Right renal cortex interstitium (tissue), 3 donors: Measurements from ENCODE around the gene TMEM158. TPM values are rescaled to one million over a fixed set of nuclear protein-coding genes. Genes with fewer than 3 reads are reported as not detected.

ENCODE experiments used
- DNase-seq, 3 donors: peaks; one replicate each; pipeline ENCODE4 v3.0.0-alpha.2; 2013; ENCODE audit warnings: low read depth in 3 of 3, low spot score in 2 of 3
- polyA plus RNA-seq, 3 donors: library from polyadenylated mRNA; unstranded; fragments of 120-200 nt; gene quantifications; one replicate each; pipeline ENCODE4 v1.2.1, GENCODE V29; 2013; ENCODE audit not compliant: insufficient read length in 3 of 3

TMEM158 gene
- polyA plus RNA-seq, 3 donors = 5.3 to 5.5 (median 5.4) TPM

DNA sequence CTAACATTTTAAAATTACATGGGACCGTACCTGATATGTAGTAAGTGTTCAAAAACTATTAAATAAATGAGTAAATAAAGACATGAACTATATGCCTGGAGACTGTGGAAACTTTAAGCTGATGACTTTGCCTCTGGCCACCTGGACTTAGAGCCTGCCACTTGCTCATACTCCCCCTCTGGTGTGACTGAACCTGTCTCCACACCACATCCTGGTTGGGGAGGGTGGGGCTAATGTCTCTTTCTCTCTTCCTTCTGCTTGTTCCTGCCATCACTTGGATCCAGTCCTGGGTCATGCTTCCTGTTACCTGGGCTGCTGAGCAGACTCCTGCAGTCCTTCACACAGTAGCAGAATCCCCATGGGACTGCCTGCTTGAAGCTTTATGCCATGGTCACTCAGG lies 8.2 kb upstream of the TMEM158 start:
- no peak for DNase-seq

GRCh38 chr3:45232521-45232920 lies 6.4 kb upstream of the TMEM158 start:
- DNase-seq = no peak

GRCh38 chr3:45227946-45228345 lies 1.9 kb upstream of the TMEM158 start:
- no peak for DNase-seq

DNA sequence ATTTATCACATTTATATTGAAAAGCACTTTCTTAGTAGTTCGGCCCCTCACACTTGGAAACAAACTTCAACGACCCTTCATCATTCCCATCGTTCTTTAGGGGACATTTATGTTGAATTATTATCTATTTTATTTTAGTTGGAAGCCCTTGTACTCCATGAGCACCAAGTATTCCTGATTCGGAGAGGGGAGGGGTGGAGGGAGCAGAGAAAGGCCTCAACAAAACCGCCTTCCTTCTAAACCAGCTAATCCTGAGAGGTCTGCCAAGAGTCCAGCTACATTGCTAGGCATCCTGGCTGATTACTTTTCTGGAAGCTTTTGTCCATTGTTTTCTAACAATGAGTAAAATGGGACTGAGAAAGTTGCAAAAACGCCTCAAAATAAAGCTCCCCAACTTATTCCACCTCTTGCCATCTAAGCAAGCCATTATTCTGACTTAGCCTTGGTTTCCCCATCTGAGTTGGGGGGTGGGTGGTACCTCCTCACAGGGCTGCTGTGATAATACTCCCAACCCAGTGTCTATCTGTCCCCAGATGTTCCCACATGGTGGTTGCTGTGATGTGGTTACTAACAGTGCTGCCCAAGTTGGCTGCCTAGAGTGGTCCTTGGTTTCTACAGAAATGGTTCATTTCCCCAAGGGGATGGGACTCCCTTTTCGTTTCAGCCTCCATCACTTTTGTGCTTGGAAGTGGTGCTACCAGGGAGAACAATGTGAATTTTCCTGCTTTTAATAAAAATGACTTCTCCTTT lies 1.2 kb upstream of the TMEM158 start:
- DNase-seq = no peak

DNA sequence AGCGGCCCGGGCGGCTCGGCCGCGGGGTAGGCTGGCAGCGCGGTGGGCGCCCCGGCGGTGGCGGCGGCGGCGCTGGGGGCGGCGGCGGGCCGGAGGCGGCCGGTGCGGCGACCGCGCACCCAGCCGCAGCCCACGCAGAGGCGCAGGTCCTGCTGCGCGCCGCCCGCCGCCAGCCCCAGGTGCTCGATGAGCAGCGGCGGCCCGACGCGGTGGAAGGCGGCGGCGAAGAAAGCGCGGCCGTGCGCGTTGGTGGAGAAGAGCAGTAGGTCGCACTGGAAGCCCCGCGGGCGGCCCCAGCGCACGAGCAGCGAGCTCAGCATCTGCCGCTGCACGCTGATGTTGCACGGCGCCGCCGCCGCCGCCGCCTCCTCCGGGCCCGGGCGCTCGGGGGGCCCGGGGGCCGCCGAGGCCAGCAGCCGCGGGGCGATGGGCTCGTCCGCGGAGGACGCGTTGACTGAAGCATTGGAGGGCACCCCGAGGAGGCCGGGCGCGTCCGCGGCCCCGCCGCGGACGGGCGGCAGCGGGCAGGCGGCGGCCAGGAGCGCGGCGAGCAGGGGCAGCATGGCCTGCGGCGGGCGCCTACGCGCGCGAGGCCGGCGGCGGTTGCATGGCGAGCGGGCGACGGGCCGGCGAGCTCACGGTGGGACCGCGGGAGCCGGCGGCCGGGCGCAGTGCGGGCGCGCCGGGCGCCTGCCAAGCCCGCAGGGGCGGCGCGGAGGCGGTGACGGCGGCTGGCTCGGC lies 452 bp downstream of the TMEM158 start:
- no peak for DNase-seq

DNA sequence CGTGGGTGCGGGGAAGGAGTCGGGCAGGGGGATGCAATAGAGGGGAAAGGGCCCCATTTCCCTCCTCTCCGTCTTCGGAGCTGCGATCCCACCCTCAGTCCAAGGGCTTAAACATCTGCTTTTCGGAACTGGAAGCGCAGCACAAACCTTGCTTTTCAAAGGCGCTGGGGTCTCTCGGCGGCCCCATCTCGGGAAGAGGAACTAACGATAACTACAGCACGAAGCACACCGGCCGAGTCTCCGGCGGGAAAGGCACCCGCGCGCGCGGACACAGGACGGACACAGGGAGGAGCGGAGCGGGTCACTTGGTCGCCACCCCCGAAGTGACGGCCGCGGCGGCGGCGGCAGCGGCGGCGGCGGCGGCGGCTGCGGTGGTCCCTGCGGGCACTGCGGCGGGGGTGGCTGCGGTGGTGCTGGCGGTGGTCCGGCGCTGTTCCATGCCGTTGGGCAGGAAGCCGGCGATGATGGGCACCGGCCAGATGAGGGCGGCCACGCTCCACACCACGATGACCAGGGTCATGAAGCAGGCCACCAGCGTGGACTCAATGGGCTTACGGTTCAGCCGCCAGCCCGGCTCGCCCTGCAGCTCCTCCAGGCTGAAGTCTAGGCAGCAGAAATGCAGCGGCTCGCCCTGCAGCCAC lies 1.1 kb downstream of the TMEM158 start:
- no peak for DNase-seq

DNA sequence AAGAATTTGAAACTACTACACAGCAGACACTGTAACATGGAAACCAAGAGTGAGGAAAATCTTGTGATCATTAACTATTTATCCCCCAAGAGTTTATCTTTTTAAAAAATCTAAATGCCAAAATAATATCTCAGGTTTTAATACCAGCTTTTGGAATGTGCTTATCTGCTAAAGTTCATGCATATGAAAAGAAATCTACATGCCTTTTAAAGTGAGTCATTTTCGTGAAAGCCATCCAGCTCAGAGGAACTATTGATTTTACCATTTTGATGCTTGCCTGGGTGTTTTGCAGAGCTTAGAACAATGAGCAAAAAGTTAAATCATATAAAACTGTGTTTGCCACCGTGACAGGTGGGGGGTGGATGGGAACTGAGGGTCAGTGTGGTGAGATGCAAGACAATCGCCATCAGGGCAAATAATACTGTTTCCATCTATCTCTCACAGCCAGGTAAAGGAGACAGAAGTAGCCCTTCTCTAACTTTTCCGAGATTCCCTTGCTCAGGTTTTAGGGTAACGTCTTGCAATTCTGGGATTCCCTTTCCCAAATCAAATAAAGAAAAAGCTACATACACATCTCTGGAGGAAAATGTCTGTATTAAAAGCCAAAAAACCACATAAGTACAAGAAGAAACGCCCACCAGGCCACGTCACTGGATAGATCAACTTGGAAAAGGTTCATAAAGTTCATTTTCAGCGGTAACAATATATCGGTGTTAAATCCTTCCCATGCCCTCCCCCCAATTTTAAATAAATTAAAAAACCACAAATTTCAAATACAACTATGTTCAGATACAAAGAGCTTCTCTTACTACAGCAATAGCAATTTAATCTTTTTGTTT lies 2.0 kb downstream of the TMEM158 start:
- no peak for DNase-seq

- DNase-seq = no peak
Observed at GRCh38 chr3:45219694-45220093, 6.4 kb downstream of the TMEM158 start.

DNA sequence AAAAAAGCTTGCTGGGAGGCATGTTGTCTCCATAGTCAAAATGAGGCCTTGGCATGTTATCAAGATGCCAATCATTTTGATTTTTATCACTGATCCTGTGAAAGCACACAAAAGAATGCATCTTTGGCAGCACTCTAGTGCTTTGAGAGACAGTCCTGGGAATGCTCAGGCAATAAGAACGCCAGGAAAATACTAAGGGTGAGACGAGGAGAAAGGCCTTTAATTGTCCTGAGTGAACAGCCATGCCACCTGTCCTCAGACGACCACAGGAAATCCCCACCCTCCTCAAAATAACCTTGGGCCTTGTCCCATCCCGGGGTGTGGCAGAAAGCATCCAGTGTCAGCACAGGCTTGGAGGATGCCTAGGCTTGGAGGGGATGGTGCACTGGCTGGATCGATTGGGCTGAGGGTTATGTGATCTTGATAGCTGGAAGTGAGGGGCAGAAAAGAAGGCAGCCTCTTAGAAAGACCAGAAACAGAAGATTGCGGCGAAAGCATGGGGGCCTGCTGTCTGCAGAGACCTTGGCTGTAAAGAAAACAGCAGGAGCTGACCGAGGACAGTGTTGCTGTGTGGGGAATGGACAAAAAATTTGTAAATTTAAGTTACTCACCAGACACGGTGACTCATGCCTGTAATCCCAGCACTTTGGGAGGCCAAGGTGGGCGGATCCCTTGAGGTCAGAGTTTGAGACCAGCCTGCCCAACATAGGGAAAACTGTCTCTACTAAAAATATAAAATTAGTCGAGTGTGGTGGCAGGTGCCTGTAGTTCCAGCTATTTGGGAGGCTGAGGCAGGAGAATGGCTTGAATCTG lies 7.3 kb downstream of the TMEM158 start:
- no peak for DNase-seq

GRCh38 chr3:45216021-45216609 lies 10.0 kb downstream of the TMEM158 start:
- no peak for DNase-seq

- no peak for DNase-seq
Observed at GRCh38 chr3:45215466-45215865, 10.6 kb downstream of the TMEM158 start.

- DNase-seq = no peak
Observed at GRCh38 chr3:45214061-45214680, 11.9 kb downstream of the TMEM158 start.

DNA sequence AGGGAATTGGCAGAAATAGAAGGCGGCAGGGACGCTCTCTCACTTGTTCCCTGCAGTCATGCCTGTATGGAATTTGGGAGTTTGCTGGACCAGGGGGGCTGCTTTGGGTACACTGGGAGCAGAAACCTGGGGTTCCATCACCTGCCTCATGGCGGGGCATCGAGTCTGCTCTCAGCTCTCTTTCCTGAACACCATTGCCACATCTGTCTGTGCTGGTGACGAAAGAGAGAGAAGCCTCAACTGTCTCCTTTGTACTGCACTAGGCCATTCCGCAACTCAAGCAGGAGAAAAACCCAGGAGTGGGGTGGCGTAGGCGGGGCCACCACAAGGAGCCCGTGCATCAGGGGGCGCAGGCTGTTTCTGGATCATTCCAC lies 14.0 kb downstream of the TMEM158 start:
- no peak for DNase-seq

- DNase-seq = no peak
Observed at GRCh38 chr3:45211466-45212094, 14.5 kb downstream of the TMEM158 start.

DNA sequence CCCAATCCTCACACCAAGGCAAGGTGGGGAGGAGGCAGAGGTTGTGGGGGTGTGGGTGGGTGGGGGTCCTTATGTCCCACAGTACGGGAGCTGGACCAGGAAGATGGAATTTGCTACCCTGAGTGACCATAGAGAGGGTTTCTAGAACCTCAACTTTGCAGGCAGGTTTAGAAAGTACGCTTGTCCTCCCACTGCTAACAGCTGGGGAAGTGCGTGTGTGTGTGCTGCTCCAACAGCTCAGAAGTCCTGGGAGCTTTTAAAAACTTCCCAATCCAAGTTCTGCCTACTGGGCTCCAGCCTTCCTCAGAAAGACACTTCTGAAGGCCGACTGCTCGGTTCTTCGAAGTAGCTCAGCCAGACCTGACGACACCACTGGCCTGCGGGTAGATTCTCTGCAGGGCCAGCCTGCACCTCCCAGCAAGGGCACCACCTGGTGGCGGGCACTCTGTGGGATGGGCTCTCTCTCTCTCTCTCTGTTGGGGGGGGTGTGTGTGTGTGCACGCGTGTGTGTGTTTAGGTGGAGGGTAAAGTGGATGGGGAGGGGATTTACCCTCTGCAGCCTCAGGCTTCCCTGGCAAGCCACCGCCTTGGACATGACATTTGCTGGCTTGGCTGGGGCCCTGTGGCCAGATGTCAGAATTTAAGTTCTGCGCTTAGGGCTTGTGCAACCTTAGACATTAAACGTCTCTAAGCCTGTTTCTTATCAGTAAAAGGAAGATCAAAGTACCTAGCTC lies 15.6 kb downstream of the TMEM158 start:
- no peak for DNase-seq

- no peak for DNase-seq
Observed at GRCh38 chr3:45209526-45209925, 16.6 kb downstream of the TMEM158 start.

DNA sequence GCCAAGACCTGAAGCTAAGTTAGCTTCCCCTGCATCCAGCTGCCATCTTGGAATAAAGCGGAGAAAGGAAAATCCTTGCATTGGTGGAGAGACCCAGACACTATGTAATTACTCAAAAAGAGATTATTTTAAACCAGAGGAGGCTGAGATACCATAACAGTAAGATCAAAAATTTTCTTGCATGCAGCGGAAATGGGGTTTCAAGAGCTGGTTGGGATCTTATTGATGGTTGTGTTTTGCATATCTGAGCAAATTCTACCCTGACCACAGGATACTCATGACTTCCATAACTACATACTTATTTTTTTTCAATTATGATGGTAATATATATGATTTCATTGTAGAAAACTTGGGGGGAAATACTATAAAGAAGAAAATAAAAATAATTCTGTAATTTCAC lies 17.5 kb downstream of the TMEM158 start:
- DNase-seq = no peak

DNA sequence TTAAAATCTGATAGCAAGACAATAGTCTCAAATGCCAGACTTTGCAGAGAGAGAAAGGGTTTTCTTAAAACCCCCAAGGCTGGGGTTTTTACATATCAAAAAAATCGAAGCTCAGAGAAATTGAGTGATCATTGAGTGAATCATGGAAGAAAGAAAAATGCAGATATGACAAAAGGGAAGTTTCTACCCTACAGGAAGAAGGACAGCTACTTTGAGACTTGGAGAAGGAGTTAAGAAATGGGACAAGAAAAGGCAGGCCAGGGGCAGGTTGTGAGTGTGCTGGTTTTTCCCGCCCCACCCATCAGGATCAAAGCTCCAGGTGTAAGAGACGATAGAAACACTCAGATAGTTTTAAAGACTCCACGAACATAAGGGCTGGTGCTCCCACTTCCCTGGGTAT lies 18.6 kb downstream of the TMEM158 start:
- no peak for DNase-seq
